Measurements from ENCODE around the gene UGT1A8.

The UGT1A8 gene

GRCh38 chr2:233821709-233822100 lies 204.3 kb downstream of the UGT1A8 start:
- H3K27ac ChIP-seq (ENCODE audit: insufficient read depth in 1 of 2, low read depth in 1 of 2, low read length in 2 of 2, poor library complexity in 1 of 2, severe bottlenecking in 2 of 2), result no peak overlapping the region
- no peaks in the 10 kb centered on the region for H3K4me1 ChIP-seq (ENCODE audit: control extremely low read depth in 1 of 4, control insufficient read depth in 4 of 4, insufficient read depth in 4 of 4, low read length in 3 of 4)
- H3K36me3 ChIP-seq (ENCODE audit: control insufficient read depth in 4 of 4, insufficient read depth in 4 of 4, low read length in 3 of 4), result no peaks in the 10 kb centered on the region
- ChIA-PET CTCF (no interaction called here), POLR2A (no interaction called here)
- no peaks in the 10 kb centered on the region for H3K27me3 ChIP-seq (replicated peaks in 2 of 5; ENCODE audit: control insufficient read depth in 4 of 5, insufficient read depth in 5 of 5, low read length in 4 of 5)
- H3K9me3 ChIP-seq (ENCODE audit: control extremely low read depth in 1 of 5, control insufficient read depth in 4 of 5, insufficient read depth in 2 of 5, low read depth in 1 of 5, low read length in 4 of 5), result no peaks in the 10 kb centered on the region
- H3K4me3 ChIP-seq (ENCODE audit: control insufficient read depth in 1 of 7, extremely low read depth in 1 of 7, insufficient read depth in 4 of 7, low read depth in 2 of 7, low read length in 6 of 7), result no peak overlapping the region
- 94% methylated on average over 5 of the region's 8 CpGs for WGBS (ENCODE audit: insufficient coverage)
- no peak for DNase-seq

GRCh38 chr2:233822101-233822771 lies 204.8 kb downstream of the UGT1A8 start:
- Histone ChIP-seq H3K27me3 (replicated peaks in 2 of 5; ENCODE audit: control insufficient read depth in 4 of 5, insufficient read depth in 5 of 5, low read length in 4 of 5) (no peaks in the 10 kb centered on the region), H3K36me3 (ENCODE audit: control insufficient read depth in 4 of 4, insufficient read depth in 4 of 4, low read length in 3 of 4) (no peaks in the 10 kb centered on the region), H3K27ac (ENCODE audit: insufficient read depth in 1 of 2, low read depth in 1 of 2, low read length in 2 of 2, poor library complexity in 1 of 2, severe bottlenecking in 2 of 2) (no peak overlapping the region), H3K9me3 (ENCODE audit: control extremely low read depth in 1 of 5, control insufficient read depth in 4 of 5, insufficient read depth in 2 of 5, low read depth in 1 of 5, low read length in 4 of 5) (no peaks in the 10 kb centered on the region), H3K4me1 (ENCODE audit: control extremely low read depth in 1 of 4, control insufficient read depth in 4 of 4, insufficient read depth in 4 of 4, low read length in 3 of 4) (no peaks in the 10 kb centered on the region), H3K4me3 (ENCODE audit: control insufficient read depth in 1 of 7, extremely low read depth in 1 of 7, insufficient read depth in 4 of 7, low read depth in 2 of 7, low read length in 6 of 7) (no peak overlapping the region)
- DNase-seq, result no peak
- 91% methylated on average over 21 of the region's 21 CpGs for WGBS (ENCODE audit: insufficient coverage)
- ChIA-PET CTCF (no interaction called here), POLR2A (no interaction called here)

Measured in common myeloid progenitor, CD34-positive (primary cell).